ENCODE measurements around the gene NLRP6.
"Not testable (repeated sequence)": the region's sequence is repeated elsewhere in the genome, so short reads cannot be mapped to it uniquely, and the experiment has no call there.

NLRP6 gene

GRCh38 chr11:293852-294661 lies 15.8 kb downstream of the NLRP6 start:
- DNase-seq (ENCODE audit: low spot score), result peak; percentile 67

GRCh38 chr11:294780-295179 lies 16.6 kb downstream of the NLRP6 start:
- peak; percentile 54 for DNase-seq (ENCODE audit: low spot score)

- no peak for DNase-seq (ENCODE audit: low spot score)
Observed at GRCh38 chr11:295351-296170, 17.4 kb downstream of the NLRP6 start.

- DNase-seq (ENCODE audit: low spot score), result peak; percentile 61
Observed at GRCh38 chr11:296171-297050, 18.2 kb downstream of the NLRP6 start.

GRCh38 chr11:297051-297585 lies 18.9 kb downstream of the NLRP6 start:
- peak; percentile 62 for DNase-seq (ENCODE audit: low spot score)

GRCh38 chr11:297586-298405 lies 19.6 kb downstream of the NLRP6 start:
- DNase-seq (ENCODE audit: low spot score), result peak; percentile 65

- DNase-seq (ENCODE audit: low spot score), result peak; percentile 71
Observed at GRCh38 chr11:298406-299065, 20.3 kb downstream of the NLRP6 start.

GRCh38 chr11:299081-299891 lies 21.1 kb downstream of the NLRP6 start, which contains the start of gene IFITM5:
Gene IFITM5, minus strand, starts transcription at chr11:299526. Its CDS starts 36 bp downstream, at chr11:299490.
- no peak for DNase-seq (ENCODE audit: low spot score)

- no peak for DNase-seq (ENCODE audit: low spot score)
Observed at GRCh38 chr11:299951-300735, 21.9 kb downstream of the NLRP6 start.

- no peak for DNase-seq (ENCODE audit: low spot score)
Observed at GRCh38 chr11:303363-303762, 25.2 kb downstream of the NLRP6 start.

- DNase-seq (ENCODE audit: low spot score), result no peak
Observed at GRCh38 chr11:304061-304506, 25.9 kb downstream of the NLRP6 start.

GRCh38 chr11:304915-305843 lies 27.0 kb downstream of the NLRP6 start:
- DNase-seq (ENCODE audit: low spot score), result no peak

GRCh38 chr11:305844-306211 lies 27.6 kb downstream of the NLRP6 start:
- no peak for DNase-seq (ENCODE audit: low spot score)

GRCh38 chr11:306645-307371 lies 28.6 kb downstream of the NLRP6 start:
- DNase-seq (ENCODE audit: low spot score), result no peak

- not testable (repeated sequence) for DNase-seq (ENCODE audit: low spot score)
Observed at GRCh38 chr11:307766-308708, 29.8 kb downstream of the NLRP6 start, which contains the start of gene IFITM2. Gene IFITM2, plus strand, starts transcription at chr11:307816. Its CDS starts 377 bp downstream, at chr11:308193.

Data from left forelimb (tissue), 1 donor.